Amygdala (tissue), 56 donors: ENCODE data around the gene NKX6-2.
A peak's percentile ranks its signal among the peaks of the same experiment; 100 is the strongest.
"Not testable (repeated sequence)": the region's sequence is repeated elsewhere in the genome, so short reads cannot be mapped to it uniquely, and the experiment has no call there.

Experiments used
- DNase-seq, 56 donors: peaks; one replicate each; lab custom pipeline; 2025; lab: John Stamatoyannopoulos, UW

NKX6-2 gene

GRCh38 chr10:132785723-132786475, at the start of gene NKX6-2:
Gene NKX6-2, minus strand, starts transcription at chr10:132786147. Its CDS starts 199 bp downstream, at chr10:132785948.
- peak in 23 of 56 donors; percentile 14 to 78 (median 40) for DNase-seq

GRCh38 chr10:132834891-132835847, 49.2 kb upstream of the NKX6-2 start:
- DNase-seq = no peak

GRCh38 chr10:132834311-132834761, 48.4 kb upstream of the NKX6-2 start:
- no peak for DNase-seq

GRCh38 chr10:132833421-132834111, 47.6 kb upstream of the NKX6-2 start:
- no peak for DNase-seq

DNA sequence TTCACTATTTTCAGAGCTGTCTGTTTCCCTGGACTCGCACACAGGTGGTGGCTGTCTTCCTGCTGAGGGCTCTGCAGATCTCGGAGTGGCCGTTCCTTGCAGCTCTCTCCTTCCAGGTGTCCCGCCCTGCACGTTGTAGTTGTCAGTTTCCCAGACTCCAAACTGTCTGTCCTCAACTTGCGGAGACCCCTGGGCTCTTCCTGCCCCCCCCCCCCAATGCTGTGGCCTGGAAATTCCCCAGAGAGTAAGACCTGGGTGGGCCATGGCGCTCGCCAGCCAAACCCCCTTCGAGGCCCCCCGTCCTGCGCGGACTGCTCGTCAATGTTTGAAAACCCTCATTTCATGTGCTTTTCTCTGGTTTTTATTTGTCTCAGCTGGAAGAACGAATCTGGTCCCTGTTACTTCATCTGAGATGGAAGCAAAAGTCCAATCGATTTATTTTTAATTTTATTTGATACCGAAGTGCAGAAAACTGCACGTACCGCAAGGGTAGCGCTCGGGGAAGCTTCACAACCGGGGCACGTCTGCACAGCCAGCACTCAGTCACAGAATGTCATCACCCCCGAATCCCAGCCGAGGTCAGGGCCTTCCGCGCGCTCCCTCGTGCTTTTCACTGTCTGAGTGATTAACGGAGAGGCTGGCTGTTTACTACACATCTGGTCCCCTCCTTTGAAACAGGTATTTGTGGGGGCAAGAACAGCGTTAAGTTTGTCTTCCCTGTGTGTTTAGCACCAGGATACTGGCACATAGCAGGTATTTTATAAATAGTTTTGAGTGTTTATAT, 46.4 kb upstream of the NKX6-2 start:
- DNase-seq = no peak

- no peak for DNase-seq
These were observed 43.5 kb upstream of the NKX6-2 start for GRCh38 chr10:132829403-132829802.

DNA sequence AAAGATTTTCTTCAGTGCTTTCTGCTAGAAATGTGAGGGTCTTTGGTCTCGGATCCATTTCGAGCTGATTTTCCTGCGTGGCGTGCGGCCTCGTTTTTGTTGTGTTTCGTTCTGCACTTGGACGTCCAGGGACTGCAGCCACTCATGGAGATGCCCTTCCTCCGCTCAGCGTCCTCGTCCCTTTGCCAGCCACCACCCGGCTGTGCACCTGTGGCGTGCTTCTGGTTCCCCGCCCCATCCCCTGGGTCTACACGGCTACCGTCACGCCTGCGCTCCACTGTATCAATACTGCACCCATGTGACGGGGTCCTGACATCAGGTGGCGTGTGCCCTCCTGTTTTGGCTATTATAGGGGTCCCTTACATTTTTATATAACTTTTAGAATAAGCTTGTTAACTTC, 42.7 kb upstream of the NKX6-2 start:
- no peak for DNase-seq

DNA sequence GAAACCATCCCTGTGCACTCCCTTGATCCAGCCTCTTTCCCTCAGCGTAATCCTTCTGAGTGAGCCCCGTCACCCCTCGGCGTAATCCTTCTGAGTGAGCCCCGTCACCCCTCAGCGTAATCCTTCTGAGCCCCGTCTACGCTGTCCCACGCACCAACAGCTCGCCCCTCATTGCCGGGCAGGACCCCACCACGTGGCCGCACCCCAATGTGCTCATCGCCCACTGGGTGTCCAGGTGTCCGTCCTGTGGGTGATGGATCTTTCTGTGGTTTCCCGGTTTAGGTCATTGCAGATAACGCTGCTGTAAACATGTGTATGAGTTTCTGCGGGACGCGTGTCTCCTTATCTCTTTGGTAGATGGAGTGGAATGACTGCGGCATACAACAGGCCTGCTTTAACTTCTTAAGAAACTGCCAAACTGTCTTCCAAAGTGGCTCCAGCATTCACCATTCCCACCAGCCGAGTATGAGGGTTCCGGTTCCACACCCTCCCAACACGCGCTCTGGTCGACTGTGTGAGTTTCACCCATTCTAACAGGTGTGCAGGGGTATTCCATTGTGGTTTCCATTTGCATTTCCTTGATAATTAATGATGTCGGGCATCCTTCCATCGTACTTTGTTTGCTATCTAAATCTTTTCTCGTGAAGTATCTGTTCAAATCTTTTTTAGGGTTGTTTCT, 42.1 kb upstream of the NKX6-2 start:
- DNase-seq = no peak

DNA sequence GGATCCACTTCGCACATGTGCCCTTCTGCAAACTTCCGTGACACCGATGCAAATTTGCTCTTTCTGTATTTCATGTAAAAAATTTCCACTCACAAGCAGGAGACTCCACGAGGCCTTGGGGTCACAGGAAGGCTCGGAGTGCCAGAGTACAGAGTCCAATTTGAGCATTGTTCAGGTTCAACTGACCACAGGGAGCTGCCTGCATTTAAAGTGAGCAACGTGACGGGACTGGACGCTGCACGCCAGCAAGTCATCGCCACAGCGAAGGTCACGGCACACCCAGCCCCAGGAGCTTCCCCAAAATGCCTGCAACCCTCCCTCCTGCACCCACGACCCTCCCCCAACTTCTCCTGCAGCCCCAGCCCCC, 41.5 kb upstream of the NKX6-2 start:
- DNase-seq = no peak

DNA sequence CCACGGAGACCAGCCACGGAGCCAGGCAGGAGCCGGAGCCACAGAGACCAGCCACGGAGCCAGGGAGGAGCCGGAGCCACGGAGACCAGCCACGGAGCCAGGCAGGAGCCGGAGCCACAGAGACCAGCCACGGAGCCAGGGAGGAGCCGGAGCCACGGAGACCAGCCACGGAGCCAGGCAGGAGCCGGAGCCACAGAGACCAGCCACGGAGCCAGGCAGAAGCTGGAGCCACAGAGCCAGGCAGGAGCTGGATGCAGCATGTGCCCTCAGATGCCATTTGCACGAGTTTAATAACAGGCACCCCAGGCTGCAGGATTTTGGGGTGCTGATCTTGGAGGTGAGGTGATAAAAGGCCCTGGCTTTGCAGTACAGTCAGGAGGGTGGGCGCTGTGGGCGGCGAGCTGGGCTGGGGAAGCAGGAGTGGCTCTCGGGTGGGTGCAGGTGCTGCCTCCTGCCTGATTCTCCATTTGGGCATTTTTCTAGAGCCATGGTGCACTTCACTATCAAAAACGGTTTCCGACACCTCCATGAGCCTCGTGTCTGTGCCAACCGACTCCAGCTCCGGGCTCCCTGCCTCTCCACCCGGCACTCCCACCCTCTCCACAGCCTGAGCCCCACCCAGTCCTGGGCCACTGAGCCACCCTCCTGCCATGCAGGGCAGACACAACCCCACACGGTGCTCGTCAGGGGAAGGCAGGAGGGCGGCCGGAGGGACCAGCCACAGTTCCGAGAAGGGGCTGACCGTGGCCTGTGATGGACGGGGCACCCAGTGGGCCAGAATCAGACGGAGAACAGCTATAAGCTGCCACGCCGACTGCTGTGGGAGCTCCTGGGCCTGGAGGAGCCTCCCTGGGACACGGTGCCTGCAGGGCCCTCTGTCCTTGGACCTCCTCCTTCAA, 40.8 kb upstream of the NKX6-2 start:
- no peak for DNase-seq

DNA sequence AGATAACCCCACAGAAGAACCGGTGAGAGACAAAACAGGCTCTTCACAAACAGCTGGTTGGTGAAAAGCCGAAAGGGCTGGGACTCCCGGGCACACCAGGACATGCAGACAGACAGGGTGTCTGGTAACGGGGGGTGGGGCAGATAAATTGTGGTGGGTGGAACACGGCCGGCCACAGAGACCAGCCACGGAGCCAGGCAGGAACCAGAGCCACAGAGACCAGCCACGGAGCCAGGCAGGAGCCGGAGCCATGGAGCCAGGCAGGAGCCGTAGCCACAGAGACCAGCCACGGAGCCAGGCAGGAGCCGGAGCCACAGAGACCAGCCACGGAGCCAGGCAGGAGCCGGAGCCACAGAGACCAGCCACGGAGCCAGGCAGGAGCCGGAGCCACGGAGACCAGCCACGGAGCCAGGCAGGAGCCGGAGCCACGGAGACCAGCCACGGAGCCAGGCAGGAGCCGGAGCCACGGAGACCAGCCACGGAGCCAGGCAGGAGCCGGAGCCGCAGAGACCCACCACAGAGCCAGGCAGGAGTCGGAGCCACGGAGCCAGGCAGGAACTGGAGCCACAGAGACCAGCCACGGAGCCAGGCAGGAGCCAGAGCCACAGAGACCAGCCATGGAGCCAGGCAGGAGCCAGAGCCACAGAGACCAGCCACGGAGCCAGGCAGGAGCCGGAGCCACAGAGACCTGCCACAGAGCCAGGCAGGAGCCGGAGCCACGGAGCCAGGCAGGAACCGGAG, 40.0 kb upstream of the NKX6-2 start:
- DNase-seq = not testable (repeated sequence)

DNA sequence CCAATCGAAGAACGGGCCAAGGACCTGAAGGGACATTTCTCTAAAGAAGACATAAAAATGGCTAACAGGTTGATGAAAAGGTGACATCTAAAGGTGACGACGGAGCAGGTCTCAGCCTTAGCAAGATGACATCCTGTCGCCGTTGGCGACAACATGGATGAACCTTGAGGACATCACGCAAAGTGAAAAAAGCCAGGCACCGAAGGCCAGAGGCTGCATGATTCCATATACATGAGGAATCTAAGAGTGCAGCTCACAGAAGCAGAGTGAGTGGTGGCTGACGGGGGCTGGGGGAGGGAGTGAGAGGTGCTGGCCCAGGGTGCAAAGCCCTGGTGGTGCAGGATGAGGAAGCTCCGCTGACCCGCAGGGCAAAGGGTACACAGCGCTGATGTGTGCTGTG, 34.1 kb upstream of the NKX6-2 start:
- no peak for DNase-seq

DNA sequence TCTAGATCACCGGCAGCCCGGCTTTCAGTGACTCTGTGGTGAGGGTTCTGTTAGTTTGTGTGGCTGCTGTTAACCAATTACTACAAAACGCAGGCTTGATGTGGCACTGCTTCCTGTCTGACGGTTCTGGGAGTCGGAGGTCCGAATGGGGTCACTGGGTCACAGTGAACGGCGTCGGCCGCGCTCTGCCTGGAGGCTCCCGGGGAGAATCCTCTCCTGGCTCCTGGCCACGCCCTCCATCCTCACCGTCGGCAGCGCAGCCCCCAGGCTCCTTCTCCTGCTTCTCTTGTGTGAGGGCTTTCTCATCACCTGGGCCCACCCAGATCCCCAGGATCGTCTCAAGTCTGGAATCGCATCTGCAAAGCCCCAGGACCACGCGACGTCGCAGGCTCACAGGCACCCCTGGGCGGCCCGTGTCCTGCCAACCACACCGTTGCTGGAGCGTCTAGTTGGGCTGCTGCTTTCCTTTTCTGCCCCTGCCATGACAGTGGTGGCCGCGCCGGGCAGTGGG, 31.8 kb upstream of the NKX6-2 start:
- DNase-seq = no peak

- DNase-seq = no peak
These were observed 30.8 kb upstream of the NKX6-2 start for GRCh38 chr10:132816718-132817117.

DNA sequence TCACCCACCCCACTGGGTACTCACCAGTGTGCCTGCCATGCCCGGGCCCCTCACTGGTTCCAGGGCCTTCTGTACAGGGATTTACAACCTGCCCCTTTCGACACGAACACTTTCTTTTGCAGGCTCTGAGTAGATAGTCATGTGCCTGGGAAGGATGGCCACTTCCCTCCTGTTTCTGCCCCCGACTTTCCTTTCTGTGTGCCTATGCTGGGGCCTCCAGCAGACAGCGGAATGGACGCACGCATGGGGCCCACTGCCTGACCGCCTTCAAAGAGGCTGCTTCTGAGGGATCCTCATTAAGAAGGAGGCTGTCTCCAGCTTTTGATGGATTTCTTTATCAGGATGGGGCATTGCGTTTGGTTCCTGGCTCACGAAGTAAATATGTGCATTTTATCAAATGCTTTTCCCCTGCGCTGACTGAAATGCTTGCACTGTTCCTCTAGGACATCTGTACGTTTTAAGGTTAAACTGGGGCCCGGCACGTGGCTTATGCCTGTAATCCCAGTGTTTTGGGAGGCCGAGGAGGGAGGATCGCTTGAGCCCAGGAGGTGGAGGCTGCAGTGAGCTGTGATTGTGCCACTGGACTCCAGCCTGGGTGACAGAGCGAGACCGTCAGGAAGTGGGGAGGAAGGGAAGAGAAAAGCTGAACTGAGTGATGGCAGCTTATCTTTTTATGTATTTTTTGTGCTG, 29.4 kb upstream of the NKX6-2 start:
- DNase-seq = no peak

DNA sequence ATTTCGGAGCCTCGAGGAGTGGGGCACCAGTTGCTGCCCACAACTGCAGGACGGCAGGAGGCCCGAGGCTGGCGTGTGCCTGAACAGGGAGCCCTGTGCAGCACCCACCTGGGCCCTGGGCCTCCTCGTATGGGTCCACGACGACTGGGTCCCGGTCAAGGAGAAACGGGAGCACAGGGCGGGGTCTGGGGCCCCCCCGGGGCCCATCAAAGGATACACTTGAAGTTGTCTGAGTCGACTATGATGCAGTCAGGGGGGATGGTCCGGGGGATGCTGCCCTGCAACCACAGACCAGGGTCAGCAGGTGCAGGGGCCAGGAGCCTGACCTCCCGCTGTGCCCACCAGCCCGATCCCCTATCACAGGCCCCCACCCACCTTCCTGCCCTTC, 28.5 kb upstream of the NKX6-2 start:
- DNase-seq = no peak
